HG03108 (cell line): Measurements from ENCODE around the gene BTG2.

Experiments used
- ATAC-seq: cut with Tn5 transposase; IDR thresholded peaks from one replicate; pipeline ENCODE4 v1.9.1; 2021; ENCODE audit warnings: moderate library complexity; ENCODE audit not compliant: unreplicated experiment

BTG2 gene

GRCh38 chr1:203338335-203339036 lies 33.2 kb downstream of the BTG2 start:
- no peak for ATAC-seq

GRCh38 chr1:203340112-203340790 lies 34.9 kb downstream of the BTG2 start:
- ATAC-seq, result peak; percentile 57

- ATAC-seq, result no peak
These were observed 37.0 kb downstream of the BTG2 start for GRCh38 chr1:203342192-203342940.

GRCh38 chr1:203343956-203344754 lies 38.8 kb downstream of the BTG2 start:
- no peak for ATAC-seq

- ATAC-seq, result no peak
These were observed 40.9 kb downstream of the BTG2 start for GRCh38 chr1:203346060-203346768.

- ATAC-seq, result no peak
These were observed 41.4 kb downstream of the BTG2 start for GRCh38 chr1:203346769-203347102.

- ATAC-seq, result no peak
These were observed 43.8 kb downstream of the BTG2 start for GRCh38 chr1:203349166-203349565.

GRCh38 chr1:203349773-203350524 lies 44.6 kb downstream of the BTG2 start:
- ATAC-seq, result no peak

- no peak for ATAC-seq
These were observed 45.8 kb downstream of the BTG2 start, which contains the start of gene FMOD for GRCh38 chr1:203351037-203351625. FMOD (minus strand) TSS chr1:203351122; CDS start chr1:203348270, 2,852 bp downstream.

- no peak for ATAC-seq
These were observed 48.2 kb downstream of the BTG2 start for GRCh38 chr1:203353486-203353885.

GRCh38 chr1:203354246-203354645 lies 48.9 kb downstream of the BTG2 start:
- no peak for ATAC-seq

- no peak for ATAC-seq
These were observed 53.8 kb downstream of the BTG2 start for GRCh38 chr1:203359010-203359571.
